Measurements from ENCODE around the gene CRELD1.
A peak's percentile ranks its signal among the peaks of the same experiment; 100 is the strongest.
"Not testable (repeated sequence)": the region's sequence is repeated elsewhere in the genome, so short reads cannot be mapped to it uniquely, and the experiment has no call there.

Gene CRELD1

DNA sequence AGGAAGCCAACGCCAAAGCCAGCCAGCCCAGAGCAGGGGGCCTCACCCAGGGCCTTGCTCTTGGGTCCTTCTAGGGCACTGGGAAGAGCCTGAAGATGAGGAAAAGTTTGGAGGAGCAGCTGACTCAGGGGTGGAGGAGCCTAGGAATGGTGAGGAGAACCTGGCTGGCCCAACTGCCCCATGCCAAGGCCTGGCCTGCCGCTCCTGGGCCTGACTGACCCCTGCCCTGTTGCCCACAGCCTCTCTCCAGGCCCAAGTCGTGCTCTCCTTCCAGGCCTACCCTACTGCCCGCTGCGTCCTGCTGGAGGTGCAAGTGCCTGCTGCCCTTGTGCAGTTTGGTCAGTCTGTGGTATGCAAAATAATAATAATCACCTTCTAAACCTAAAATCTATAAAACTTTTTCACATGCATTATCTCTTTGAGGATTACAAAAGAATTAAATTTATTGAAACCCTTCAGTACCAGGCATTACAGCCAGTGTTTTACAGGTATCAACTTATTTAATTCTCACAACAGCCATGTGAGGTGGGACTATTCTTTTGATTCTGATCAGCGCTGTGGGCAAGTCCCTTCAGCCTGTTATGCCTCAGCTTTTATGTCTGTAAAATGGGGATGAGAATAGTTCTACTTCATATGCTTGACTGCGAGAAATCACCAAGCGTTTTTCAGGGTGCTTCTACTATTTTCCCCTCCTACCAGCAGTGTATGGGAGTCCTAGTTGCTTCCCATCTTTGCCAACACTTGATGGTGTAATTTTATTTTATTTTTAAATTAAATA lies 15.2 kb upstream of the CRELD1 start:
- Histone ChIP-seq H3K4me3 (ENCODE audit: low read depth, low read length) (no peak overlapping the region), H3K36me3 (ENCODE audit: control insufficient read depth, insufficient read depth, low read length) (no peaks in the 10 kb centered on the region), H3K9me3 (ENCODE audit: control insufficient read depth, insufficient read depth, low read length) (no peaks in the 10 kb centered on the region), H3K4me1 (ENCODE audit: control insufficient read depth, insufficient read depth, low read length) (no peaks in the 10 kb centered on the region), H3K27me3 (ENCODE audit: control insufficient read depth, insufficient read depth, low read length) (peaks cover 4% of the 10 kb centered on the region), H3K9ac (ENCODE audit: low read depth, low read length) (no peak overlapping the region)

DNA sequence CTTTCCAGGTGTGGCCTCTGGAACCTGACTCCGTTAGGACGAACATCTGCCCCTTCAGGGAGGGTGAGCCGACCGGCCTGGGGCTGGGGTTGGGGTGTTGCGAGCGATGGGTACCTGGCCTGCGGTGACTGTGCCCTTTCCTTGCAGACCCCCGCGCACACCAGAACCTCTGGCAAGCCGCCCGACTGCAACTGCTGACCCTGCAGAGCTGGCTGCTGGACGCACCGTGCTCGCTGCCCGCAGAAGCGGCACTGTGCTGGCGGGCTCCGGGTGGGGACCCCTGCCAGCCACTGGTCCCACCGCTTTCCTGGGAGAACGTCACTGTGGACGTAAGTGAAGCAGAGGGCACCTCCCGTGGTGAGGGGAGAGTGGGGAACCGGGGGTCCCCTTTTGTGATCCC lies 5.5 kb upstream of the CRELD1 start:
- Histone ChIP-seq H3K9me3 (ENCODE audit: control insufficient read depth, insufficient read depth, low read length) (no peaks in the 10 kb centered on the region), H3K4me1 (ENCODE audit: control insufficient read depth, insufficient read depth, low read length) (no peaks in the 10 kb centered on the region), H3K36me3 (ENCODE audit: control insufficient read depth, insufficient read depth, low read length) (no peaks in the 10 kb centered on the region), H3K9ac (ENCODE audit: low read depth, low read length) (no peak overlapping the region), H3K27me3 (ENCODE audit: control insufficient read depth, insufficient read depth, low read length) (no peaks in the 10 kb centered on the region), H3K4me3 (ENCODE audit: low read depth, low read length) (no peak overlapping the region)

DNA sequence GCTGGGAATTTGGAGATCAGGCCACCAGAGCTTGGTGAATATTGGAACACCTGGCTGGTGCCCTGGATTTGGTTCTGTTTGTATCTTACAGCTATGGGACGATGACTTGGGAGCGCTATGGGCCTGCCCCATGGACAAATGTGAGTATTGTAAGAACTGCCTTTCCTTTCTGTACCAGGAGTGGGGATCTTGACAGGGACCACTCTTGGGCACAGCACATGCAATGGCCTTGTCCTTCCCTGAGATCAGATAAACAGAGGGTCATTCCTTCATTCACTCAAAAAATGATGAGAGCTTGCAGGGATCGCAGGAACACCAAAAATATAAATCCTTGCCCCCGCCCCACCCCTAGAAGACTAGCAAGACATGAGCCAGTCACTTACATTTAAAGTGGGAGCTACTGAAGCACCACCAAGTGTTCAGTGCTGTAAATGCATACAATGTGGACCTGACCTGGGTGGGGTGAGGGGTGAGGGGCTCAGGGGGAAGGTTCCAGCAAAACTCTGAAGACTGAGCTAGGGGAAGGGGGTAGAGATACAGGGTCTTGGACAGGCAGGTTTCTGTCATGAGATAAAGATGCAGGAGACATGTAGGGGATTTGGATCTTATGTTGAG lies 2.7 kb upstream of the CRELD1 start:
- H3K27me3 ChIP-seq (ENCODE audit: control insufficient read depth, insufficient read depth, low read length), result no peaks in the 10 kb centered on the region
- no peaks in the 10 kb centered on the region for H3K36me3 ChIP-seq (ENCODE audit: control insufficient read depth, insufficient read depth, low read length)
- no peak overlapping the region for H3K4me3 ChIP-seq (ENCODE audit: low read depth, low read length)
- no peaks in the 10 kb centered on the region for H3K4me1 ChIP-seq (ENCODE audit: control insufficient read depth, insufficient read depth, low read length)
- H3K9me3 ChIP-seq (ENCODE audit: control insufficient read depth, insufficient read depth, low read length), result no peaks in the 10 kb centered on the region
- no peak overlapping the region for H3K9ac ChIP-seq (ENCODE audit: low read depth, low read length)

DNA sequence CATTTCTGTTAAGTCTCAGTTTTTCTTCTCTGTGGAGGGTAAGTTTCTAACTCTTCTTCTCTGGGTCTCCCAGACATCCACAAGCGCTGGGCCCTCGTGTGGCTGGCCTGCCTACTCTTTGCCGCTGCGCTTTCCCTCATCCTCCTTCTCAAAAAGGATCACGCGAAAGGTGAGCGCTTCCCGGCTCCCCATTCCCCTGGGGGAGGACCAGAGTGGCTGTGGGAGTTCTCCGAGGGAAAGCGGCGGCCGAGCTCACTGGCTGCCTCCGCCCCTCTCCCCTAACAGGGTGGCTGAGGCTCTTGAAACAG lies 1.1 kb upstream of the CRELD1 start:
- Histone ChIP-seq H3K36me3 (ENCODE audit: control insufficient read depth, insufficient read depth, low read length) (no peaks in the 10 kb centered on the region), H3K4me3 (ENCODE audit: low read depth, low read length) (peak overlapping the region; percentile 69), H3K4me1 (ENCODE audit: control insufficient read depth, insufficient read depth, low read length) (no peaks in the 10 kb centered on the region), H3K9me3 (ENCODE audit: control insufficient read depth, insufficient read depth, low read length) (no peaks in the 10 kb centered on the region), H3K27me3 (ENCODE audit: control insufficient read depth, insufficient read depth, low read length) (no peaks in the 10 kb centered on the region), H3K9ac (ENCODE audit: low read depth, low read length) (peak overlapping the region; percentile 37)

DNA sequence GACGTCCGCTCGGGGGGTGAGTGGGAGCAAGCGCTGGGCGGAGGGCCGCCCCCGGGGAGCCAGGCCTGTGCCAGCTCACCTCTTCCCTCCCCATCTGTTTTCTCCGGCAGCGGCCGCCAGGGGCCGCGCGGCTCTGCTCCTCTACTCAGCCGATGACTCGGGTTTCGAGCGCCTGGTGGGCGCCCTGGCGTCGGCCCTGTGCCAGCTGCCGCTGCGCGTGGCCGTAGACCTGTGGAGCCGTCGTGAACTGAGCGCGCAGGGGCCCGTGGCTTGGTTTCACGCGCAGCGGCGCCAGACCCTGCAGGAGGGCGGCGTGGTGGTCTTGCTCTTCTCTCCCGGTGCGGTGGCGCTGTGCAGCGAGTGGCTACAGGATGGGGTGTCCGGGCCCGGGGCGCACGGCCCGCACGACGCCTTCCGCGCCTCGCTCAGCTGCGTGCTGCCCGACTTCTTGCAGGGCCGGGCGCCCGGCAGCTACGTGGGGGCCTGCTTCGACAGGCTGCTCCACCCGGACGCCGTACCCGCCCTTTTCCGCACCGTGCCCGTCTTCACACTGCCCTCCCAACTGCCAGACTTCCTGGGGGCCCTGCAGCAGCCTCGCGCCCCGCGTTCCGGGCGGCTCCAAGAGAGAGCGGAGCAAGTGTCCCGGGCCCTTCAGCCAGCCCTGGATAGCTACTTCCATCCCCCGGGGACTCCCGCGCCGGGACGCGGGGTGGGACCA lies 632 bp upstream of the CRELD1 start:
- H3K36me3 ChIP-seq (ENCODE audit: control insufficient read depth, insufficient read depth, low read length), result no peaks in the 10 kb centered on the region
- peak overlapping the region; percentile 69 for H3K4me3 ChIP-seq (ENCODE audit: low read depth, low read length)
- no peaks in the 10 kb centered on the region for H3K27me3 ChIP-seq (ENCODE audit: control insufficient read depth, insufficient read depth, low read length)
- no peaks in the 10 kb centered on the region for H3K4me1 ChIP-seq (ENCODE audit: control insufficient read depth, insufficient read depth, low read length)
- no peaks in the 10 kb centered on the region for H3K9me3 ChIP-seq (ENCODE audit: control insufficient read depth, insufficient read depth, low read length)
- peak overlapping the region; percentile 76 for H3K9ac ChIP-seq (ENCODE audit: low read depth, low read length)

DNA sequence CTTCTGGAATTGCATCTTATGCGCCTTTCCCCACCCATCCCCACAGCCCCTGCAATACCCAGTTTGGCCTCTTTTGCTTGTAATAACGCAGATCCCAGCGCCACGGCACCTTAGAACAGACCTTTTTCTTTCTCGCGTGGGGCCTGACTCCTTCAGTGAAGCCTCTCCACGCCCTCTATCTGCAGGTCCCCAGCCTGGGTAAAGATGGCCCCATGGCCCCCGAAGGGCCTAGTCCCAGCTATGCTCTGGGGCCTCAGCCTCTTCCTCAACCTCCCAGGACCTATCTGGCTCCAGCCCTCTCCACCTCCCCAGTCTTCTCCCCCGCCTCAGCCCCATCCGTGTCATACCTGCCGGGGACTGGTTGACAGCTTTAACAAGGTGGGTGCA lies 594 bp downstream of the CRELD1 start:
- Histone ChIP-seq H3K9ac (ENCODE audit: low read depth, low read length) (peak overlapping the region; percentile 68), H3K27me3 (ENCODE audit: control insufficient read depth, insufficient read depth, low read length) (no peaks in the 10 kb centered on the region), H3K4me1 (ENCODE audit: control insufficient read depth, insufficient read depth, low read length) (no peaks in the 10 kb centered on the region), H3K36me3 (ENCODE audit: control insufficient read depth, insufficient read depth, low read length) (no peaks in the 10 kb centered on the region), H3K4me3 (ENCODE audit: low read depth, low read length) (peak overlapping the region; percentile 70), H3K9me3 (ENCODE audit: control insufficient read depth, insufficient read depth, low read length) (no peaks in the 10 kb centered on the region)

DNA sequence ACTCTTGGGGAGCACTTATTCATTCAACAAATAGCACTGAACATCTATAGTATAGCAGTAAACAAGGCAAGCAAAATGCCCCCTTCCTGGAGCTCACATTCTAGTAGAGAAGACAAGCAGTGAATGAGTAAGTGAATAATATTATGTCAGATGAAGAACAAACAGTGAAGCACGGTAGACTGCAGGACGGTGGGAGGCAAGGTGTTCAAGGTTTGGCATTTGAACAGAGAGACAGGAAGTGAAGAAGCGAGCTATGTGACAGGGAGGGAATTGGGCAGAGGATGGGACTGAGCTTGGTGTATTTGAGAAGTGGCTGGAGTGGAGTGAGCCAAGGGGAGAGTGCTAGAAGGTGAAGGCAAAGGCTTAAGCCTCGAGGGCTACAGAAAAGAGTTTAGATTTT lies 1.4 kb downstream of the CRELD1 start:
- Histone ChIP-seq H3K9me3 (ENCODE audit: control insufficient read depth, insufficient read depth, low read length) (no peaks in the 10 kb centered on the region), H3K9ac (ENCODE audit: low read depth, low read length) (no peak overlapping the region), H3K36me3 (ENCODE audit: control insufficient read depth, insufficient read depth, low read length) (no peaks in the 10 kb centered on the region), H3K4me1 (ENCODE audit: control insufficient read depth, insufficient read depth, low read length) (no peaks in the 10 kb centered on the region), H3K27me3 (ENCODE audit: control insufficient read depth, insufficient read depth, low read length) (no peaks in the 10 kb centered on the region), H3K4me3 (ENCODE audit: low read depth, low read length) (no peak overlapping the region)

DNA sequence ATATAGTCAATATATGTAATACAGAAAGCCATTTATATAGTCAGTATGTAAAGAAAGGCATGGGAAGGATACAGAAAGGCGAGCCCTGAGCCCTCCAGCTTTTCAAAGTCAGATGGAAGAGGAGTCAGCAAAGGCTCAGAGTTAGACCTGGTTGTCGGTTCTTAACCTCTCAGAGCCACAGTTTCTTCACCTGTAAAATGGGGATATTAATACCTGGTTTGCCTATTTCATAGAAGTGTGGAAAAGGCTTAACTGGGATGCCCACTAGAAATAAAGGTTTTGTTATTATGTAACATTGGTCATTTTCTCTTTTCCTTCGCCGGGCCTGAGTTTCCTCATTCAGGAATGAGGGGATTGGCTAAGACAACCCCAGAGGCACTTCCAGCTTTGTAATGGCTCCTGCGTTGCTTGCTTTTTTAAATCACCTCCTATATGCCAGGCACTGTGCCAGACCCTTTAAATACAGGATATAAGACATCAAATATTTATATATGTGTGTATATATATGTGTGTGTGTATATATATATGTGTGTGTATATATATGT lies 2.4 kb downstream of the CRELD1 start:
- Histone ChIP-seq H3K4me3 (ENCODE audit: low read depth, low read length) (no peak overlapping the region), H3K27me3 (ENCODE audit: control insufficient read depth, insufficient read depth, low read length) (no peaks in the 10 kb centered on the region), H3K9me3 (ENCODE audit: control insufficient read depth, insufficient read depth, low read length) (no peaks in the 10 kb centered on the region), H3K9ac (ENCODE audit: low read depth, low read length) (no peak overlapping the region), H3K36me3 (ENCODE audit: control insufficient read depth, insufficient read depth, low read length) (no peaks in the 10 kb centered on the region), H3K4me1 (ENCODE audit: control insufficient read depth, insufficient read depth, low read length) (no peaks in the 10 kb centered on the region)

DNA sequence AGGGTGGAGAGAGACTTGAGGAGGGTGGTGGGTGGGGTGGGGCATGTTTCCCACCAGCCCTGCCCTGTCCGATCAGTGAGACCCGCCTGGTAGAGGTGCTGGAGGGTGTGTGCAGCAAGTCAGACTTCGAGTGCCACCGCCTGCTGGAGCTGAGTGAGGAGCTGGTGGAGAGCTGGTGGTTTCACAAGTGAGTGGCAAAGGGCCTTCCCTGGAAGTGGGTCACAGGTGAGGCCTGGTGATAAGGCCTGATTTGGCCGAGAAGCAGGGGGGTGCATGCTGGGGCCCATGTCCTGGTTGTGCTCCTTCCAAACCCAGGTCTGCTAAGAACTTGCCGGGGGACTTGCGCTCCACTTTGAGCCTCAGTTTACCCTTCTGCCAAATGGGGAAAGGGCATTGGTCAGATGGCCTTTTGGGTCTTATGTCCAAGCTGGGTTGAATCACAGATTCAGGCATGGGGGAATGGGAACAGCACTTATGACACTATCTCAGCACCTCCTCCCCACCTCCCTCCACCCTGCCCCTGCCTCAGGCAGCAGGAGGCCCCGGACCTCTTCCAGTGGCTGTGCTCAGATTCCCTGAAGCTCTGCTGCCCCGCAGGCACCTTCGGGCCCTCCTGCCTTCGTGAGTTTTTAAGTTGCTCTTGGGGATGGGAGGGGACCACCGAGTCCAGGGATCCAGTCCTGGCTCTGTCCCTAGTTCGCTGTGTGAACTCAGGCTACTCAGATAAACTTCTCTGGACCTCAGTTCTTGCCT lies 4.0 kb downstream of the CRELD1 start:
- no peaks in the 10 kb centered on the region for H3K9me3 ChIP-seq (ENCODE audit: control insufficient read depth, insufficient read depth, low read length)

DNA sequence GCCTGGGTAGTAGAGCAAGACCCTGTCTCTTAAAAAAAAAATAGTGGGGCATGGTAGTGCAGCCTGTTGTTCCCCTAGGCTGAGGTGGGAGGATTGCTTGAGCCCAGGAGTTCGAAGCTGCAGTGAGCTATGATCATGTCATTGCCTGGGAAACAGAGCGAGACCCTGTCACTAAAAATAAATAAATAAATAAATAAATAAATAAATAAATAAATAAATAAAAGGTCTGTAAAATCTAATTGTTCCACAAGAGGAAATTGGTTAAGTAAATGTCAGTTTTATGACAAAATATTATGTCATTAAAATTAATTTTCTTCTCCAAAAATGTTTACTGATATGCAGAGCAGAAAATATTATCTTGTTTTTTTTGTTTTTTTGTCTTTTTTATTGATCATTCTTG lies 5.3 kb downstream of the CRELD1 start:
- H3K27me3 ChIP-seq (ENCODE audit: control insufficient read depth, insufficient read depth, low read length), result no peaks in the 10 kb centered on the region
- no peaks in the 10 kb centered on the region for H3K36me3 ChIP-seq (ENCODE audit: control insufficient read depth, insufficient read depth, low read length)
- no peaks in the 10 kb centered on the region for H3K4me1 ChIP-seq (ENCODE audit: control insufficient read depth, insufficient read depth, low read length)
- no peak overlapping the region for H3K9ac ChIP-seq (ENCODE audit: low read depth, low read length)
- H3K4me3 ChIP-seq (ENCODE audit: low read depth, low read length), result no peak overlapping the region
- H3K9me3 ChIP-seq (ENCODE audit: control insufficient read depth, insufficient read depth, low read length), result no peaks in the 10 kb centered on the region

More for the DNA sequence above, 4.0 kb downstream of the CRELD1 start:
- no peaks in the 10 kb centered on the region for H3K36me3 ChIP-seq (ENCODE audit: control insufficient read depth, insufficient read depth, low read length)
- H3K4me3 ChIP-seq (ENCODE audit: low read depth, low read length), result no peak overlapping the region
- H3K4me1 ChIP-seq (ENCODE audit: control insufficient read depth, insufficient read depth, low read length), result no peaks in the 10 kb centered on the region
- no peaks in the 10 kb centered on the region for H3K27me3 ChIP-seq (ENCODE audit: control insufficient read depth, insufficient read depth, low read length)
- no peak overlapping the region for H3K9ac ChIP-seq (ENCODE audit: low read depth, low read length)

DNA sequence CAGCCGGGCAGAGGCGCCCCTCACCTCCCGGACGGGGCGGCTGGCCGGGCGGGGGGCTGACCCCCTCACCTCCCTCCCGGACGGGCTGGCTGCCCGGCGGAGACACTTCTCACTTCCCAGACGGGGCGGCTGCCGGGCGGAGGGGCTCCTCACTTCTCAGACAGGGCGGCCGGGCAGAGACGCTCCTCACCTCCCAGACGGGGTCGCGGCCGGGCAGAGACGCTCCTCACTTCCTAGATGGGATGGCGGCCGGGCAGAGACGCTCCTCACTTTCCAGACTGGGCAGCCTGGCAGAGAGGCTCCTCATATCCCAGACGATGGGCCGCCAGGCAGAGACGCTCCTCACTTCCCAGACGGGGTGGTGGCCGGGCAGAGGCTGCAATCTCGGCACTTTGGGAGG lies 6.3 kb downstream of the CRELD1 start:
- H3K4me1 ChIP-seq (ENCODE audit: control insufficient read depth, insufficient read depth, low read length); H3K9me3 ChIP-seq (ENCODE audit: control insufficient read depth, insufficient read depth, low read length); H3K27me3 ChIP-seq (ENCODE audit: control insufficient read depth, insufficient read depth, low read length); H3K9ac ChIP-seq (ENCODE audit: low read depth, low read length); H3K4me3 ChIP-seq (ENCODE audit: low read depth, low read length); H3K36me3 ChIP-seq (ENCODE audit: control insufficient read depth, insufficient read depth, low read length): not testable (repeated sequence)

Measured in iPS-15b (cell line).